Measurements from ENCODE around the gene SPATA4. TPM values are rescaled to one million over a fixed set of nuclear protein-coding genes. Genes with fewer than 3 reads are reported as not detected.

Gene SPATA4
- total RNA-seq, 1 experiment from 2014 or later, result not detected

- WGBS (ENCODE audit: extremely low coverage, insufficient read length, low lambda C conversion rate), result no CpG with 5 or more reads among the region's 2 CpGs
- H4K8ac ChIP-seq (replicated peaks; ENCODE audit: insufficient read length, low read depth, low read length), result no peak overlapping the region
- H3K4me1 ChIP-seq (ENCODE audit: insufficient read depth, low read length), result peaks cover 3% of the 10 kb centered on the region
- H3K9me3 ChIP-seq (ENCODE audit: control insufficient read depth, low read depth, low read length), result no peaks in the 10 kb centered on the region
- no peak overlapping the region for H3K14ac ChIP-seq (ENCODE audit: insufficient read depth, low read length)
- no peaks in the 10 kb centered on the region for H3K27me3 ChIP-seq (ENCODE audit: insufficient read depth, low read length)
- H3K9me3 Mint-ChIP-seq, result no peaks in the 10 kb centered on the region
- H3K27ac Mint-ChIP-seq, result peak overlapping the region; percentile 81 to 91 (median 86); a peak in 6 of 7 replicates
- DNase-seq, result no peak
- no peak overlapping the region for H3K4me3 Mint-ChIP-seq
- H3K36me3 Mint-ChIP-seq (ENCODE audit: insufficient read depth in 1 of 3, low read depth in 3 of 3), result no peaks in the 10 kb centered on the region
- H2AK5ac ChIP-seq (ENCODE audit: insufficient read length, low read length), result no peak overlapping the region
- H3K18ac ChIP-seq (ENCODE audit: insufficient read length, low read depth, low read length), result no peak overlapping the region
- no peak overlapping the region for H3K9ac ChIP-seq (ENCODE audit: extremely low read depth, insufficient read length, low read length)
- no peak overlapping the region for H3T11ph ChIP-seq (ENCODE audit: low read length)
- H2BK15ac ChIP-seq (ENCODE audit: low read depth, low read length), result no peak overlapping the region
- H2AFZ ChIP-seq (ENCODE audit: low read length), result no peak overlapping the region
- H3K27me3 Mint-ChIP-seq (ENCODE audit: low read depth), result no peaks in the 10 kb centered on the region
- H3K79me2 ChIP-seq (ENCODE audit: insufficient read depth, low read length), result no peaks in the 10 kb centered on the region
- no peak overlapping the region for H2BK12ac ChIP-seq (ENCODE audit: insufficient read length, low read depth, low read length)
- H3K79me1 ChIP-seq (ENCODE audit: insufficient read depth, low read depth, low read length, poor library complexity, severe bottlenecking), result no peaks in the 10 kb centered on the region
- no peak overlapping the region for H3K56ac ChIP-seq (ENCODE audit: insufficient read length, low read depth, low read length)
- no peak overlapping the region for H3K4me2 ChIP-seq (ENCODE audit: insufficient read depth, insufficient read length, low read length)
- no peak overlapping the region for H2BK5ac ChIP-seq (ENCODE audit: insufficient read length, low read length)
- no peak overlapping the region for H2BK120ac ChIP-seq (ENCODE audit: low read depth, low read length, poor library complexity, severe bottlenecking)
- H4K20me1 ChIP-seq (ENCODE audit: control insufficient read depth, insufficient read depth, insufficient read length), result no peaks in the 10 kb centered on the region
- no peak overlapping the region for H4K5ac ChIP-seq (ENCODE audit: insufficient read length, low read depth, low read length)
- H3K4me1 Mint-ChIP-seq, result peaks cover 26 to 27% of the 10 kb centered on the region in 2 experiments
- H2BK20ac ChIP-seq (ENCODE audit: low read depth, low read length, poor library complexity, severe bottlenecking), result no peak overlapping the region
- H3K23me2 ChIP-seq (ENCODE audit: insufficient read length, low read depth, low read length, poor library complexity, severe bottlenecking), result no peaks in the 10 kb centered on the region
- TF ChIP-seq, protein P1, sequence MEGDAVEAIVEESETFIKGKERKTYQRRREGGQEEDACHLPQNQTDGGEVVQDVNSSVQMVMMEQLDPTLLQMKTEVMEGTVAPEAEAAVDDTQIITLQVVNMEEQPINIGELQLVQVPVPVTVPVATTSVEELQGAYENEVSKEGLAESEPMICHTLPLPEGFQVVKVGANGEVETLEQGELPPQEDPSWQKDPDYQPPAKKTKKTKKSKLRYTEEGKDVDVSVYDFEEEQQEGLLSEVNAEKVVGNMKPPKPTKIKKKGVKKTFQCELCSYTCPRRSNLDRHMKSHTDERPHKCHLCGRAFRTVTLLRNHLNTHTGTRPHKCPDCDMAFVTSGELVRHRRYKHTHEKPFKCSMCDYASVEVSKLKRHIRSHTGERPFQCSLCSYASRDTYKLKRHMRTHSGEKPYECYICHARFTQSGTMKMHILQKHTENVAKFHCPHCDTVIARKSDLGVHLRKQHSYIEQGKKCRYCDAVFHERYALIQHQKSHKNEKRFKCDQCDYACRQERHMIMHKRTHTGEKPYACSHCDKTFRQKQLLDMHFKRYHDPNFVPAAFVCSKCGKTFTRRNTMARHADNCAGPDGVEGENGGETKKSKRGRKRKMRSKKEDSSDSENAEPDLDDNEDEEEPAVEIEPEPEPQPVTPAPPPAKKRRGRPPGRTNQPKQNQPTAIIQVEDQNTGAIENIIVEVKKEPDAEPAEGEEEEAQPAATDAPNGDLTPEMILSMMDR (conservative IDR thresholded peaks at IDR 0.05), result no peak
- H3K27ac ChIP-seq (ENCODE audit: insufficient read length, low read depth, low read length), result peak overlapping the region; percentile 66
- H3K23ac ChIP-seq (ENCODE audit: insufficient read length, low read depth, low read length), result no peak overlapping the region
- H3K4ac ChIP-seq (ENCODE audit: low read depth, low read length), result no peak overlapping the region
- no peak overlapping the region for H4K91ac ChIP-seq (ENCODE audit: insufficient read length, low read depth, low read length)
Measured at GRCh38 chr4:176186067-176186466, 9.3 kb downstream of the SPATA4 start.

Measured in H9 (cell line).